Neural cell (in vitro differentiated cells): Measurements from ENCODE around the gene RPS15. TPM values are rescaled to one million over a fixed set of nuclear protein-coding genes. Genes with fewer than 3 reads are reported as not detected.

Experiments
- H2AFZ ChIP-seq: fragments of 200-600, 300-800 bp; sonication (generic), shearing (Covaris generic); 2 replicates; pipeline ENCODE4 v1.6.0; 2014; ENCODE audit warnings: low read depth, mild to moderate bottlenecking, antibody characterized with exemption, low read length, moderate library complexity
- H3F3A ChIP-seq: fragments of 200-600 bp; shearing (Covaris generic); 2 replicates; pipeline ENCODE4 v1.6.1; 2016; ENCODE audit warnings: mild to moderate bottlenecking, moderate library complexity, mixed read lengths, antibody characterized with exemption, low read length; ENCODE audit not compliant: insufficient read depth, poor library complexity, severe bottlenecking
- H3K27ac ChIP-seq: fragments of 200-600, 300-800 bp; sonication (generic), shearing (Covaris generic); 2 replicates; pipeline ENCODE4 v1.5.1; 2014; ENCODE audit warnings: mild to moderate bottlenecking, low read length, moderate library complexity
- H3K27me3 ChIP-seq: fragments of 300-800, 200-600 bp; sonication (generic), shearing (Covaris generic); 2 replicates; pipeline ENCODE4 v1.6.0; 2014; ENCODE audit warnings: mild to moderate bottlenecking, low read depth, low read length, moderate library complexity; ENCODE audit not compliant: insufficient read depth
- H3K36me3 ChIP-seq: fragments of 300-800, 200-600 bp; sonication (generic), shearing (Covaris generic); 2 replicates; pipeline ENCODE4 v1.5.1; 2014; ENCODE audit warnings: mild to moderate bottlenecking, antibody characterized with exemption, low read length, moderate library complexity; ENCODE audit not compliant: insufficient read depth
- H3K4me2 ChIP-seq: fragments of 300-800, 200-600 bp; sonication (generic), shearing (Covaris generic); 2 replicates; pipeline ENCODE4 v1.6.0; 2014; ENCODE audit warnings: mild to moderate bottlenecking, low read length
- H3K4me3 ChIP-seq: fragments of 300-800, 200-600 bp; sonication (generic), shearing (Covaris generic); 2 replicates; pipeline ENCODE4 v1.5.1; 2014; ENCODE audit warnings: mild to moderate bottlenecking, low read length, moderate library complexity
- H3K79me2 ChIP-seq: fragments of 200-600 bp; shearing (Covaris generic); replicated peaks from 2 replicates; pipeline ENCODE4 v1.6.0; 2014; ENCODE audit warnings: mild to moderate bottlenecking, low read length, moderate library complexity; ENCODE audit not compliant: insufficient read depth
- H3K9ac ChIP-seq: fragments of 300-800, 200-600 bp; sonication (generic), shearing (Covaris generic); 2 replicates; pipeline ENCODE4 v1.6.1; 2016; ENCODE audit warnings: mild to moderate bottlenecking, low read length, mixed read lengths
- H3K9me2 ChIP-seq: fragments of 200-600 bp; shearing (Covaris generic); 2 replicates; pipeline ENCODE4 v1.6.1; 2016; ENCODE audit warnings: mild to moderate bottlenecking, low read length, mixed read lengths; ENCODE audit not compliant: insufficient read depth
- H3K9me3 ChIP-seq: fragments of 200-600, 300-800 bp; sonication (generic), shearing (Covaris generic); 2 replicates; pipeline ENCODE4 v1.6.1; 2016; ENCODE audit warnings: mild to moderate bottlenecking, mixed run types, low read length, moderate library complexity, mixed read lengths
- H4K20me1 ChIP-seq: fragments of 200-600 bp; shearing (Covaris generic); 2 replicates; pipeline ENCODE4 v1.6.1; 2016; ENCODE audit warnings: mild to moderate bottlenecking, mixed run types; ENCODE audit not compliant: insufficient read depth
- CTCF ChIP-seq: fragments of 450-650 bp; IDR thresholded peaks from 2 replicates; pipeline ENCODE4 v1.5.1; 2014; ENCODE audit warnings: antibody characterized with exemption, mild to moderate bottlenecking, moderate library complexity; ENCODE audit not compliant: poor library complexity, severe bottlenecking
- EP300 ChIP-seq: fragments of 450-650 bp; conservative IDR thresholded peaks from 2 replicates; pipeline ENCODE4 v1.6.1; 2014; ENCODE audit warnings: antibody characterized with exemption, mild to moderate bottlenecking, moderate library complexity; ENCODE audit not compliant: poor library complexity, severe bottlenecking
- EZH2 ChIP-seq: fragments of 200-600, 300-800 bp; shearing (Covaris generic), sonication (generic); IDR thresholded peaks from 2 replicates; pipeline ENCODE4 v1.6.1; 2014; ENCODE audit warnings: antibody characterized with exemption, low read length, borderline replicate concordance, mild to moderate bottlenecking; ENCODE audit not compliant: insufficient read depth, poor library complexity, severe bottlenecking
- MXI1 ChIP-seq: fragments of 450-650 bp; conservative IDR thresholded peaks from 2 replicates; pipeline ENCODE4 v1.6.1; 2014; ENCODE audit warnings: antibody characterized with exemption, mild to moderate bottlenecking; ENCODE audit not compliant: poor library complexity, severe bottlenecking
- POLR2AphosphoS5 ChIP-seq: IDR thresholded peaks from 2 replicates; pipeline ENCODE4 v1.6.1; 2012
- RAD21 ChIP-seq: fragments of 450-650 bp; conservative IDR thresholded peaks from 2 replicates; pipeline ENCODE4 v1.6.1; 2014; ENCODE audit warnings: antibody characterized with exemption, mild to moderate bottlenecking, moderate library complexity
- REST ChIP-seq: IDR thresholded peaks from 2 replicates; pipeline ENCODE4 v1.6.1; 2012; ENCODE audit warnings: borderline replicate concordance
- SMC3 ChIP-seq: fragments of 450-650 bp; conservative IDR thresholded peaks from 2 replicates; pipeline ENCODE4 v1.6.1; 2014; ENCODE audit warnings: antibody characterized with exemption, mild to moderate bottlenecking, moderate library complexity; ENCODE audit not compliant: poor library complexity
- TAF1 ChIP-seq: IDR thresholded peaks from 2 replicates; pipeline ENCODE4 v1.6.1; 2012; ENCODE audit warnings: low read depth
- polyA plus RNA-seq: library from polyadenylated mRNA; depleted of rRNA; stranded (reverse); fragments of >200 nt; gene quantifications from 2 replicates; pipeline ENCODE4 v1.2.3, GENCODE V29; 2014

RPS15 gene
- polyA plus RNA-seq, 1 donor from 2014 or later, result 591 TPM

DNA sequence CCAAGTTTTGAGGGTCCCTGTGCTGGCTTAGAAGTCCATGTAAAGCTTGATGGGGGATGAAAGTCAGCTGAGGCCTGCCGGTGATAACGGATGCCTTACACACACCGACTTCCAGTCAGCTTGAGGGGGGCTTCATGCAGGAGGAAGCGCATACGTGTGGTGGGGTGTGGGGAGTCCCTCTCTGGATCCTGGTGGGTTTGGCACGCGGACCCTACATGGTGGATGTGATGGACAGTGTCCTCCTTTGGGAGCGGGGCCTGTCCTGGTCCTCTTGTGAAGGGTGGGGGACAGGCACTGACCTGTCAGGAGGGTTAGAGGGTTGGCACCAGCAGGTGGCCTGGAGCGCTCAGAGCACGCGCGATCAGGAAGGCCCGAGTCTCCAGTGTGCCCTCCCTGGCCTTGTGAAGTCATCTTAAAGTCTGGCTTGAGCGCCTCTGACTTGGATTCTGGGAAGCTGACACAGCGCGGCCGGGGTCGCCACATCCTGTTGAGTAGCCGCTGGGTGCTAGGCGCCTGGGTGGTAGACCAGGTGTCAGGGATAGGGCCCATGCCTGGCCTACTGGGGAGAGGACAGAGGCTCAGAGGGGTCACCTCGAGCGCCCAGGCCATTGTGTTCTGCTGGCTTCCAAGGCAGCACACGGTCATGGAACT is 27.9 kb upstream of the RPS15 start:
- peaks cover 31% of the 10 kb centered on the region for H4K20me1 ChIP-seq
- H3K9ac ChIP-seq, result no peak overlapping the region
- peaks cover 67% of the 10 kb centered on the region for H3K79me2 ChIP-seq
- no peak overlapping the region for H3K4me2 ChIP-seq
- peak overlapping the region; percentile 95 for H3K4me3 ChIP-seq
- H3K36me3 ChIP-seq, result no peaks in the 10 kb centered on the region
- H3K27ac ChIP-seq, result no peak overlapping the region
- no peaks in the 10 kb centered on the region for H3F3A ChIP-seq
- TF ChIP-seq EP300, result no peak
- TF ChIP-seq RAD21, result no peak
- TF ChIP-seq EZH2, result no peak
- no peak for TF ChIP-seq MXI1
- TF ChIP-seq POLR2AphosphoS5, result no peak
- no peak for TF ChIP-seq REST
- no peak for TF ChIP-seq TAF1
- H3K9me3 ChIP-seq, result no peaks in the 10 kb centered on the region
- no peaks in the 10 kb centered on the region for H3K9me2 ChIP-seq
- H2AFZ ChIP-seq, result no peak overlapping the region
- no peaks in the 10 kb centered on the region for H3K27me3 ChIP-seq

DNA sequence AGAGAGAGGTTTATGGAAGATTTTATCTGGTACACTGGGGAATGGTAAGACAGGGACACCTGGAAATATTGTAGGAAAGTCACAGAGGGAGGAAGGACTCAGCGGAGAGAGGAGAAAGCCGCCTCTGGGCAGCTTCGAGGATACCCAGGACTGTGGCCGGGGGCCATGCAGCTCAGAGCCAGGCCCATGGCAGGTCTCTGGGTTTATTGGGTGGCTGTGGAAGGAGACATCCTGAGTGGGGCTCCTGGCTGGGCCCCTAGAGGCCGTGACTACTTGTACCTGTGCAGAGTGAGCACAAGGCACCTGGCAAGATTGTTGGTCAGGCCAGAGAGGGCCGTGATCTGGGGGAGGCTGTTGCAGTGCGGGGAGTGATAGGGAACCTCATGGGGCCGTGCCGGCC is 27.4 kb upstream of the RPS15 start:
- Histone ChIP-seq H3K9ac (no peak overlapping the region), H3K4me2 (no peak overlapping the region), H3K9me2 (no peaks in the 10 kb centered on the region), H3K79me2 (peaks cover 71% of the 10 kb centered on the region), H3K4me3 (no peak overlapping the region), H3K9me3 (no peaks in the 10 kb centered on the region), H3K27ac (no peak overlapping the region), H2AFZ (no peak overlapping the region), H4K20me1 (peaks cover 31% of the 10 kb centered on the region), H3K27me3 (no peaks in the 10 kb centered on the region), H3K36me3 (no peaks in the 10 kb centered on the region), H3F3A (no peaks in the 10 kb centered on the region)
- TF ChIP-seq TAF1 (no peak), POLR2AphosphoS5 (no peak), REST (no peak), EP300 (no peak), RAD21 (no peak), SMC3 (no peak), CTCF (no peak), EZH2 (no peak), MXI1 (no peak)
